HG03520 (cell line): ENCODE data around the gene PRR20G.

Experiments
- ATAC-seq: cut with Tn5 transposase; IDR thresholded peaks from one replicate; pipeline ENCODE4 v1.9.1; 2021; ENCODE audit warnings: mild to moderate bottlenecking, moderate library complexity; ENCODE audit not compliant: unreplicated experiment

PRR20G gene

DNA sequence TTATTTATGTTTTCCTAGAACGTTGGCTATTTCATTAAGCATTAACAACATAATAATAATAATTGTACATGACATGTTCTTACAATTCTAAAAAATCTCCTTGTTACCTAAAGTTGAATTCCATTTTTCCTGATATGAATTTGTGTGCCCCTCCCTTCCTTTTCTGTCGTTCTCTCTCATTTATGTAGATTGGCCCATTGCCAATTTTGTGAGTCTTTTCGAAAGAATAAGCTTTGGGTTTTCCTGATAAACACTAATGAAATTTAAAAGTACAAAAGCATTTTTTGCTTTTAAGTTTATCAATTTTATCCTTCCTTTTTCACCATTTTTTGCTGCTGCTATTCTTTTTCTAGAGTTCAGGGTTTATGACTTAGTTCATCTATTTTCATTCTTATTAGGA, 50.0 kb downstream of the PRR20G start:
- ATAC-seq: no peak

DNA sequence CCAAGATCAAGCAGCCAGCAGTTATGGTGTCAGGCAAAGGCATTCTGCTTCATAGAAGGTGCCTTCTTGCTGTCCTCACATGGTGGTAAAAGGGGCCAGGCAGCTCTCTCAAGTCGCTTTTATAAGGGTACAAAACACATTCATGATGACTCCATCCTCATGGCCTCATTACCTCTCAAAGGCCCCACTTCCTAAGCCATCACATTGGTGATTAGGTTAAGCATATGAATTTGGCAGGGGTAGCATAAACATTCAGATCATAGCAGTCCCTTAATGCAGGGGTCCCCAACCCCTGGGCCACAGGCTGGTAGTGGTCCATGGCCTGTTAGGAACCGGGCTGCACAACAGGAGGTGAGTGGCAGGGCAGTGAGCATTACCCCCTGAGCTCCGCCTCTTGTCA, 52.1 kb downstream of the PRR20G start:
- ATAC-seq: no peak

DNA sequence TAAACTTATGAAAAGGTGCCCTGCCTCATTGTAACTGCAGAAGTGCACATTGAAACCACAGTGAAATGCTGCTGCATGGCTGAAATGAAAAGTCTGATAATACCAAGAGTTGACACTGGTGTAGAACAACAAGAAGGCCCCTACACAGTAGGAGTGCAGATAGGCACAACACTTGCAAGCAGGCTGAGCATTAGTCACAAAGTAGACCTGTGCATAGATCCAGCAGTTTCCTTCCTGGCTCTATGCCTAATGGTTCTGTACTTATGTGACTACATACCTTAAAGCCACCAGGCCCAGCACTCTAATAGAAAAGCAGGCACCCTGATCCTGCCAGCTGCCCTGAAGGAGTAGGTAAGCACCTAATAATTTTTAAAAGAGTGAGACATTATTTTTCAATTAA, 53.1 kb downstream of the PRR20G start:
- no peak for ATAC-seq
